Skeletal muscle cell (primary cell): ENCODE results near the gene ANKRD11.

Source experiments
- DNase-seq: peaks from one replicate; pipeline ENCODE4 v3.0.0-alpha.2; 2010; ENCODE audit warnings: low read depth
- H3K4me3 ChIP-seq: 2 replicates; pipeline ENCODE4 v1.5.1; 2011; ENCODE audit warnings: low read depth, mild to moderate bottlenecking, control low read depth, low read length, moderate library complexity

The ANKRD11 gene

GRCh38 chr16:89361751-89362539, 128.4 kb downstream of the ANKRD11 start:
- no peak for DNase-seq
- no peak overlapping the region for H3K4me3 ChIP-seq

- no peak overlapping the region for H3K4me3 ChIP-seq
- DNase-seq: no peak
Observed at GRCh38 chr16:89360760-89361435, 129.5 kb downstream of the ANKRD11 start.

DNA sequence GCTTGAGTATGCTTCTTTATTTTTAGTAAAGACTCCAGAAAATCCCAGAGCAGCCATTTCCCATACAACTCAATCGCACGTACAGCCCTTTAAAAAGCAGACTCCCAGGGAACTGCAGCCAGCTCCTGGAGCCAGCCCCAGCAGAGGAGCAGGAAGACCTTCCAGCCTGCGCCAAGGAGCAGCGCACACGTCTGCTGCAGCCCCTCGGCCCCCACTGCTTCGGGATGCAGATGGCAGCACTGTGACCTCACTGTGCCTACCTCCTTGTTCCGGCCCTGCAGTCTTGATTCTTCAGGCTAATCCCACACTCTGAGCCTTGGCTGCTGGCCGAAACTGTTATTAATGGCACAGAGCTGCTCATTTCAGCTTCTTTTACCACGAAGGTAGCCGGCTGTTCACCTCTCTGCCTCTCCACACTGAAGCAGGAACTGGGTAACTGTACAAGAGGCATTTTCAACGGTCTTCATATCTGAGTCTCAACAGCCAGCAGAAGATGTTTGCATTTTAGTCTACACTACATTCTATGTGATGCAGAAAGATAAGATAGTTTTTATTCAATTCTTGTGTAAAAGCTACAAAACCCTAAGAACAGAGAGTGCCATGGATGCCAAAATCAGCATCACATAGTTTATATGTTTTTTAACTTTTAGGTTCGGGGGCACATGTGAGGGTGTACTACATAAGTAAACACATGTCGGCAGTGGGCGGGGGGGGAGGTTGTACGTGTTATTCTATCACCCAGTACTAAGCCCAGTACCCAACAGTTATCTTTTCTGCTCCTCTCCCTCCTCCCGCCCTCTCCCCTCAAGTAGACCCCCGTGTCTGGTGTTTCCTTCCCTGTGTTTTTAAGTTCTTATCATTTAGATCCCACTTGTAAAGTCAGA, 130.9 kb downstream of the ANKRD11 start:
- no peak overlapping the region for H3K4me3 ChIP-seq
- no peak for DNase-seq

DNA sequence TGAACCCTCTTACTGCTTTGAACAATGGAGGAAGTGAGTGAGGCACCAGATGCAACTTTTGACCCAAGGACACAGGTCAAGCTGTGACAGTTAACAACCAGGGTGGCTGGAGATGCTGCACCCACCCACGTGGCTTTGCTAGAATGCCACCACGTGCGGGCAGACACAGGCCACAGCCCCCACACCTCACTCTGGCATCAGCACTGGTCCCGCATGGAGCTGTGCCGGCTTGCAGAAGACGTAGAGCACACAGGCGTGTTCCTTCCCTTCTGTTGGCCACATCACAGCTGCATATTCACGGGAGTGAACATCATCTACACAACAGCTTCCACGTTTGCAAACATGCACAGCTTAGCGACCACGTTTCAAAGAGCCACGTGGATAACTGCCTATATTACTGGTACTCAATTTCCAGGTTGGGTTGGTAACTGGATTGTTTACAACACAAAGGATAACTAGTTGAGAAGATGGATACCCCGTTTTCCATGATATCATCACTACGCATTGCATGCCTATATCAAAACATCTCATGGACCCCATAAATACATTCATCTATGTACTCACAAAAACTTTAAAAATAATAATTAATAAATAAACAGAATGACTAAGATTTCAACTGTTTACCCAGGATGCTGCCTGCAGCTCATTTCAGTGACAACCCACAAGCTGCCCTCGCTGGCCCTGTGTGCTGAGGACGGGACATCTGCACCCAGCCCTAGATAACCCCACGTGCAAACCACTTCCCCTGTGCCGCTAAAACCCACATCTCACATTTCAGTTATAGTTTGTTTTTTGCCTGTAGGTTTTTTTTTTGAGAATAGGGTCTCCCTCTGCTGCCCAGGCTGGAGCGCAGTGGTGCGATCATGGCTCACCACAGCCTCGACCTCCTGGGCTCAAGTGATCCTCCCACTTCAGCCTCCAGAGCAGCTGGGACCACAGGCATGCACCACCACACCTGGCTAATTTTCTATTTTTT, 132.0 kb downstream of the ANKRD11 start:
- H3K4me3 ChIP-seq: no peak overlapping the region
- DNase-seq: no peak

DNA sequence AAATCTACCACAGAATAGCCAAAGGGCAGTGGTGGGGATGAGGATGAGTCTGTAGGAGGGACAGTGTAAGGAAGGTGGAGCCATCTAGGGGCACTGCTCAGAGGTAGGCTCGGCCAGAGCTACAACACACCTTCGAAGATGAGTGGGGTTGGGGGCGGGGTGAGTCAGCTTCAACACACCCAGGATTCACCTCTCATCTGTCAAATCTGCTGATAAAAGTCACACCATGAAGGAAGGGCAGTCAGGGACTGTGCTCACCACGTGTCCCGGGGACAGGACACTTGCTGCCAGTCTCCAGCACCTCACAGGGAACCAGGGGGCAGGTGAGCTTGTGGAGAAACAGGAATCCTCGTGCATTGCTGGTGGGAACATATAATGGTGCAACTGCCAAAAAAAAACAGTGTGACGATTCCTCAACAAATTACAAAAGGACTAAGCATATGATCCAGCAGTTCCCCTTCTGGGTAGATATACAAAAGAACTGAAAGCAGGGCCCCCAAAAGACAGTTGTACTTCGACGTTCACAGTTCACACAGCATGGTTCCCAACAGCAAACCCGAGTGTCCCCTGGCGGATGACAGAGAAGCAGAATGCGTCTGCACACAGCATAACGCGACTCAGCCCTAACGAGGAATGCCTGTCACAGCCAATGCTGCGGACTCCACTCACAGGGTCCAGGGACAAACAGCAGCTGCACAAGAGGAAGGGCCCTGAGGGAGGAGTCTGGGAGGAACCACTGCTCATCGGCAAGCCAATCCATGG, 133.1 kb downstream of the ANKRD11 start:
- H3K4me3 ChIP-seq: no peak overlapping the region
- DNase-seq: no peak

- DNase-seq: no peak
Observed at GRCh38 chr16:89355686-89356085, 134.7 kb downstream of the ANKRD11 start.

DNA sequence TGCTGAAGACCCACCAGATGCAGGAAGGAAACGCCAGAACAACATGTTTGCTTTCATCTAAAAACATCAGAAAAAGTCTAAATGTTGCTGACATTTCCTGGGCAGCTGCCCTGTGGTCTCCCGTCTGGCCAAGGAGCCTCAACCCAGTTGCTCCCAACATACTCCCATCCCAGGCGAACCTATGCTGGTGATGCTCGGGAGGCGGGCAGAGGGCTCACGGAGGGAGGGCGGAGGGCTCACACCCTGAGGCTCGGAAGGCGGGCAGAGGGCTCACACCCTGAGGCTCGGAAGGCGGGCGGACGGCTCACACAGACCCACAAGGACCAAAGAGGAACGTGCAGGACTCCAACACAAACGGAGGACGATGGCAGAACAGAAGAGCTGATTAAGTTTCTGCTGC, 135.4 kb downstream of the ANKRD11 start:
- no peak for DNase-seq
- H3K4me3 ChIP-seq: no peak overlapping the region

More at GRCh38 chr16:89355686-89356085, 134.7 kb downstream of the ANKRD11 start:
- H3K4me3 ChIP-seq: no peak overlapping the region

- no peak overlapping the region for H3K4me3 ChIP-seq
- DNase-seq: no peak
Observed at GRCh38 chr16:89354325-89354724, 136.0 kb downstream of the ANKRD11 start.

DNA sequence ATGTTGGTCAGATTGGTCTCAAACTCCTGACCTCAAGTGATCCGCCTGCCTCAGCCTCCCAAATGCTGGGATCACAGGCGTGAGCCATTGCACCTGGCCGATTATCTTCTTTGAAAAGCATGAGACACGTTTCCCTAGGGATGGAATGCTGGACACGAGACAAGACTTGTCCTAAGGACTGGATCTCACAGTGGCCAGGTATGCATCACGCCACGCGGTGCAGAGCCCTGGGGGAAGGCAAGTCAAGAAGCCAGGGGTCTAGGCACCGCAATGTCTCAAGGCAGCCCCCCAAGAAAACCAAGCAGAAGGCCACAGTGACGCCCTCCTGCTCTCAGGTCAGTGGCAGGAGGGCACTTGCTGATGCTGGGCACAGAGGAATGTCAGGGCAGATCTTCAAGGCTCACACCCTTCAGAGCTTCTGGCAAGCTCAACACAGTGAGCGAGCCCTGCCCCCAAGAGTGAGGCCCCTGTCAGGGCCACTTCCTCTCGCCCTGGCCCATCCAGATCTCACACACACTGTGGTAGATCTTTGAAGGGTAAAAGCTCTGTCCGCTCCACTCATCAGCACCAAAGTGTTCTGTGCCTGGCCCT, 138.2 kb downstream of the ANKRD11 start:
- H3K4me3 ChIP-seq: no peak overlapping the region
- DNase-seq: no peak

- no peak overlapping the region for H3K4me3 ChIP-seq
- DNase-seq: no peak
Observed at GRCh38 chr16:89351645-89352044, 138.7 kb downstream of the ANKRD11 start.

DNA sequence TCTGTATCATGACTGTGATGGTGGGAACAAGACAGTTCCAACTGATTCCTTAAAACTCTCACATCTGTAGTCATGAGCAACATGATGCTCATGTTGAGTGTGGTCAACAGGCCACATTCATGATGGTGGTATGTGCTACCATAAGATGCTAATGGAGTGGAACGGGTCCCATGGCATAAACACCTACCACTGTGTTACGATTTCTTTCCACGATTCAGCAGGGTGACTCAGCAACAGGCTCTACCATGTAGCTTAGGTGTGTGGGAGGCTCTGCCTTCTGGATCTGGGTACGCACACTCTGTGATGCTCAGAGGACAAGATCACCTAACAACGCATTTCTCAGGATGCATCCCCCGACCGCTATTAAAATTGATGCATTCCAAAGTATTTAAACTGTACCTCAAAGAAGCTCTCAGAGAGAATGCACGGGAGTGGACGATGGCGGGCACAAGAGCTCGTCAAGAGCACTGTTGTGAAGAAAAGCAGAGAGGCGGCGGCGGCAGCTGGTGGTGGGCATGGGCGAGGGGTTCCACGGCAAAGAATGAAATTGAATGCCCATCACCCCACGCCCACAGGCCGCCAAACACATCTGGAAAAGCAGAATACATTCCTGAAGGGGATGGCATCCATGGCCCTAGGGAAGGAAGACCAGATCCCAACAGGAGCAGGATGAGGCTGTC, 139.5 kb downstream of the ANKRD11 start:
- no peak overlapping the region for H3K4me3 ChIP-seq
- no peak for DNase-seq

DNA sequence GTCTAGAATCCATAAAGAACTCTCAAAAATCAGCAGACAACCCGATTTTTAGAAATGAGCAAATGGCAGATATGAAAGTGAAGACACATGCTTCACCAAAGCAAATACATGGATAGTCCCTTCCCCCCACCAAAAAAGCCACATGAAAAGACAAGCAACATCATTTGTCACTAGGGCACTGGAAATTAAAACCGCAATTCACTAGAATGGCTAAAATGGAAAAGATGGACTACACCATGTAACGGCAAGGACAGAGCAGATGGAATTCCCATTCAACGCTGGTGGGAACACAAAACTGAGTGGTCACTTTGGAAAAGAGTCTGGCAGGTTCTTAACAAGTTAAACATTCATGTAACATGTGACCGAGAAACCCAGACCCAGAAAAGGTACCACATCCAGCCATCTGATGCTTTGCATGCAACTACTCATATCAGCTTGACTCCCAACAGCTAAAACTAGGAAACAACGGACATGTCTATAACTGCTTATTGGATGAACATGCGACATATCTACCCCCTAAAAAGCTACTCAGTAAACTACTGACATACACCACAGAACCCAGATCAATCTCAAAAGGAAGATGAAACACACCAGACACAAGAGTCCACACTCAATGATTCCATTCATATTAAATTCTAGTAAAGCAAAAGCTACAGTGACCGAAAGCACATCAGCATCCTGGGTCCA, 140.3 kb downstream of the ANKRD11 start:
- no peak for DNase-seq
- no peak overlapping the region for H3K4me3 ChIP-seq

DNA sequence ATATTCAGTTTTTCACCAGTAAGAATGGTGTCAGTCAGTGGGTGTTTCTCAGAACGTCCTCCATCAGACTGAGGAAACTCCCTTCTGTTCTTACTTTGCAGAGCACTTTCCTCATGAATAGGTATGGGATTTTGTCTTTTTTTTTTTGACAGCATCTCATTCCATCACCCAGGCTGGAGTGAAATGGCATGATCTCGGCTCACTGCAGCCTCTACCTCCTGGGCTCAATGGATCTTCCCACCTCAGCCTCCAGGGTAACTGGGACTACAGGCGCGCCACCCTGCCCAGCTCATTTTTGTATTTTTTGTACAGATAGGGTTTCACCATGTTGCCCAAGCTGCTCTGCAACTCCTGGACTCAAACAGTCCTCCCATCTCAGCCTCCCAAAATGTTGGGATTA, 142.6 kb downstream of the ANKRD11 start:
- no peak overlapping the region for H3K4me3 ChIP-seq
- no peak for DNase-seq

DNA sequence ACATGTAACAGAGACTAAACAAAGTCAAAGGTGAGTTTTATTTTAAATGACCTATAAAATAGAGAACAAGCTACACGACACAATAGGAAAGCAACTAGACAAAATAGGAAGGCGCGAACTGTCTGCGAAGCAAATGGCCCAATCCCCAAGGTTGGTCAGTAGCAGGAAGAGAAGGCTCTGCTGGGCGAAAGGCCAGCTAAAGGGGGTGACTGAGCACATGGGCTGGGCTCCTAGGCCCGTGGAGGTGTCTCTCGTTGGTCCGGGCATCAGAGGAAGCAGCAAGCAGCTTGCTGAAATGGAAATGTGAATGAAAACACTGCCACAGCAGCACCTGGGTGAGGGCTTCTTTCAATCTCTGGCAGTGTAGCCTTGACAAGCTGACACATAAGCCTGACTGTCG, 143.5 kb downstream of the ANKRD11 start:
- no peak for DNase-seq
- no peak overlapping the region for H3K4me3 ChIP-seq

DNA sequence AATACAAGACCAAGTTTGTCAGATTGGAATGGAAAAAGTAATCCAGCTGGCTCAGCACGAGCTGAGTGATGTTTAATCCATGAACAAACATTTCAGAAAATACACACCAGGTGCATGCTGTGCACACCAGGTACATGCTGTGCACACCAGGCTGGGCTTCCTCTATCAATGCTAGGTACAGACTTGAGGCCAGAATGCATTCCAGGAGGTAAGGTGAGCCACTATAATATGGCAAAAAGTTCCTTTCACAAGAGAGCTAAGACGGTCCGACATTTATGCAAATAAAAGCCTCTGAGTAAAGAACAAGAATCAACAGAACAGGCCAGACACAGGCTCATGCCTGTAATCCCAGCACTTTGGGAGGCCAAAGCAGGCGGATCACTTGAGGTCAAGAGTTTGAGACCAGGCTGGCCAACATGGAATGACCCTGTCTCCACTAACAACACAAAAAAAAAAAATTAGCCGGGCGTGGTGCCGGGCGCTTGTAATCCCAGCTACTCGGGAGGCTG, 144.7 kb downstream of the ANKRD11 start:
- no peak for DNase-seq
- H3K4me3 ChIP-seq: no peak overlapping the region

DNA sequence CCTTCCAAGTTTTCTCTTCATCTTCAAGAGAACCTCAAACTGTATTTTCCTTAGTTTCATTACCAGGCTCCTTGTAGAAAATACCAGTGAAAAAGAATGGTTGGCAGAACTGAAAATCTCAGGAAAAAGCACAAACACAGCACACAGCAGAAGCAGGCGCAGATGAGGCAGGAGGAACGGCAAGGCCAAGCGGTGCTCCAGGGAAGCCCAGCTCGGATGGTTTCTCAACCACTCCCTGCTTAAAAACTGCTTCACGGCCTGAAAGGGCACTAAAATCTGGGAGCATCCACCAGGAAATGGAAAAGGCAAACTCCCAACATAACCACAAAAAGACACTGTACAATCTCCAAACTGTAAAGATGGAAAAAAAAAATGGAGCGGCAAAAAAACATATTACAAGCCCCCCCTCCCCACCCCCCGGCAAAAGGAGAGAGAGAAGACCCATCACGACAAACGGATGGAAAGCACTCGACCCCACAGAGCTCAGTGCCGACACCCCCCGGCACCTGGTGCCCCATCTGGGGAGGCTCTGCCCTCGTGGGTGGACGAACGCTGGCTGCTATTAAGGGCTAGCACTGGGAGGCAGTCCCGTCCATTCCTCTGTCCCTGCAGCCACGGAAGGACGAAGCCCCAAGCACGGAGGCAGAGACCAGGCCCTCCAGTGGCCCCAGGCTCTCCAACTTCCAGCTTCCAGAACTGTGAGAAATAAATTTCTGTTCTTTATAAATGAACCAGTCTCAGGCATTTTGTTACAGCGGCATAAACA, 145.3 kb downstream of the ANKRD11 start:
- no peak overlapping the region for H3K4me3 ChIP-seq
- DNase-seq: no peak
